Measurements from ENCODE around the gene ATP11A. TPM values are rescaled to one million over a fixed set of nuclear protein-coding genes. Genes with fewer than 3 reads are reported as not detected.

Gene ATP11A
- total and polyA plus RNA-seq, 10 donors = 2.7 to 91.3 (median 59.1) TPM

GRCh38 chr13:112896736-112897602 is 207.1 kb downstream of the ATP11A start:
- Histone ChIP-seq H3K4me1 (peaks cover 16 to 38% (median 33%) of the 10 kb centered on the region in 6 donors), H3K9me3 (no peaks in the 10 kb centered on the region), H3K36me3 (no peaks in the 10 kb centered on the region), H3K4me3 (no peak overlapping the region), H3K27ac (no peak overlapping the region), H3K27me3 (replicated peaks in 1 of 7) (peaks cover 0 to 76% (median 27%) of the 10 kb centered on the region in 7 donors)
- intact Hi-C loops (cut with DNase I; ENCODE audit: low total_unique reads) = no loop called here
- WGBS, 5 donors = 82 to 96% (median 91%) methylated on average over 23 to 27 of the region's 27 CpGs
- TF ChIP-seq POLR2AphosphoS5 (IDR thresholded peaks at IDR 0.05) (no peak), CTCF (IDR thresholded peaks at IDR 0.05 in 8 of 11, conservative IDR thresholded peaks at IDR 0.05 in 3 of 11) (no peak), POLR2A (IDR thresholded peaks at IDR 0.05) (no peak)
- peak; percentile 73 for DNase-seq

DNA sequence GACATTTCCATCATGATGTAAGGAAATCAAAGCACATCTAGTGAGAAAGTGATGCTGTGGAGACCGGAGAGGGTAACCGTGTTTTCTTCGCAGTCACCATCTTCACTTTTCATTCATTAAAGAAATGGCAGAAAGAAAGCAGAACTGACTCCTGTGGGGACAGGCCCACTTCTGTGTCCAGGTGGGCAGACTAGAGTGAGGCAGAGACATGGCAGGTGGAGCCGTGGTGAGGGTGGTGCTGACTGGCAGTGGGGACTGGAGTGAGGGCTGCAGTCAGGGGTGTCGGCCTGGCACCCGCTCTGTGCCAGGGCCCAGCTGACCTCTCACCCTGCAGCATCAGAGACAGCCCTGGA is 207.7 kb downstream of the ATP11A start:
- Histone ChIP-seq H3K27ac (no peak overlapping the region), H3K36me3 (no peaks in the 10 kb centered on the region)
- no peak for DNase-seq

DNA sequence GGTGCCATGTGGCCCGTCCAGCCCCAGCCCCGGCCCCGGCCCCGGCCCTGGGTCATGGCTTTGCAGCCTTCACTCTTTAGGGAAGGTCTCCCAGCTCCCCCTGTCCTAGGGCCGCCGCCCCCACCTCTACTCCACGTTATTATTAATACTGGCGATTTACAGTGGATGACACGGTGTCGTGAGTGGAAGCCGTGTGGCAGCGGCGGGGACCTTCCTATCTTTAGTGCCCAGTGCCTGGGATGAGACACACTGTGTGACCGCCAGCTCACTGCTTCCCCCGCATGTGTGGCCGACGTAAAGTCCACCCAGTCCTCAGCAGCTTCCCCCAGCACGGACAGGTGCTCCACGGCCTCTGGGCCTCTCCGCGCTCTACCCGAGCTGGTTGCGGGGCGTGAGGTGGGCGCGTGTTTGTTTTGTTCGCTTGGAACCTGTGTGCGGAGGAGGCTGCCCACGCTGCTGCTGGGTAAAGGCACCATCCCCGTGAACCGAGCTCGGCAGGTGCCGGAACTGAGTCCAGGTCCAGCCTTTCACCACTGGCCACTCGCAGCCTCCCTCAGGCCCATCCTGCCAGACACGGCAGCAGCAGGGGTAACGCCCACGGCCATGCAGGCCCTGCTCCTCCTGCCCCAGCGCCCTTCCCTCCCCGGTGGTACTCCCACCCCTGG is 208.2 kb downstream of the ATP11A start:
- H3K27ac ChIP-seq = no peak overlapping the region
- 87 to 94% (median 89%) methylated on average over 28 to 39 of the region's 39 CpGs for WGBS, 5 donors
- H3K36me3 ChIP-seq = no peaks in the 10 kb centered on the region
- no peak for TF ChIP-seq POLR2A (IDR thresholded peaks at IDR 0.05)
- no peak for TF ChIP-seq POLR2AphosphoS5 (IDR thresholded peaks at IDR 0.05)
- TF ChIP-seq CTCF (IDR thresholded peaks at IDR 0.05 in 8 of 11, conservative IDR thresholded peaks at IDR 0.05 in 3 of 11) = no peak
- H3K4me3 ChIP-seq = no peak overlapping the region
- intact Hi-C loops (cut with DNase I; ENCODE audit: low total_unique reads) = no loop called here
- H3K27me3 ChIP-seq (replicated peaks in 1 of 7) = peaks cover 0 to 65% (median 25%) of the 10 kb centered on the region in 7 donors
- H3K9me3 ChIP-seq = no peaks in the 10 kb centered on the region
- H3K4me1 ChIP-seq = peaks cover 16 to 28% (median 26%) of the 10 kb centered on the region in 6 donors
- peak; percentile 72 for DNase-seq

More for the DNA sequence above, 207.7 kb downstream of the ATP11A start:
- 83 to 87% (median 86%) methylated on average over 4 to 6 of the region's 6 CpGs for WGBS, 5 donors
- Histone ChIP-seq H3K4me3 (no peak overlapping the region), H3K27me3 (replicated peaks in 1 of 7) (peaks cover 0 to 70% (median 25%) of the 10 kb centered on the region in 7 donors), H3K4me1 (peaks cover 16 to 33% (median 31%) of the 10 kb centered on the region in 6 donors), H3K9me3 (no peaks in the 10 kb centered on the region)
- TF ChIP-seq CTCF (IDR thresholded peaks at IDR 0.05 in 8 of 11, conservative IDR thresholded peaks at IDR 0.05 in 3 of 11) (no peak), POLR2A (IDR thresholded peaks at IDR 0.05) (no peak), POLR2AphosphoS5 (IDR thresholded peaks at IDR 0.05) (no peak)
- intact Hi-C loops (cut with DNase I; ENCODE audit: low total_unique reads) = no loop called here
